Activated CD8-positive, alpha-beta memory T cell treated with anti-CD3 and anti-CD28 coated beads, Interleukin-2, amount 10 ng/mL, durations not matched to agents 7 days and 5 days (primary cell): Measurements from ENCODE around the gene CUL4B. TPM values are rescaled to one million over a fixed set of nuclear protein-coding genes. Genes with fewer than 3 reads are reported as not detected.
"Not testable (repeated sequence)": the region's sequence is repeated elsewhere in the genome, so short reads cannot be mapped to it uniquely, and the experiment has no call there.

Experiments used
- ATAC-seq: fragments of 150-1000 bp; cut with Tn5 transposase; one replicate; pipeline ENCODE4 v1.10.0; 2021; ENCODE audit warnings: moderate library complexity
- CTCF ChIA-PET: fragments of 350-600 bp; sonication (Branson Sonifier 250); formaldehyde crosslinking; loops from one replicate; lab custom pipeline; 2021; ENCODE audit warnings: antibody characterized with exemption; lab: Charles Lee
- DNase-seq: peaks from one replicate; pipeline ENCODE4 v3.0.0-alpha.2; 2020
- H3K27ac Mint-ChIP-seq: one replicate; pipeline ENCODE4 v1.8.0; 2021; ENCODE audit warnings: mild to moderate bottlenecking, mixed read lengths
- H3K27me3 Mint-ChIP-seq: one replicate; pipeline ENCODE4 v1.8.0; 2021; ENCODE audit warnings: mixed read lengths
- H3K36me3 Mint-ChIP-seq: one replicate; pipeline ENCODE4 v1.8.0; 2021; ENCODE audit warnings: mild to moderate bottlenecking, mixed read lengths
- H3K4me1 Mint-ChIP-seq: one replicate; pipeline ENCODE4 v1.8.0; 2021; ENCODE audit warnings: mixed read lengths
- H3K4me3 Mint-ChIP-seq: one replicate; pipeline ENCODE4 v1.8.0; 2021; ENCODE audit warnings: mild to moderate bottlenecking, moderate library complexity, mixed read lengths
- H3K9me3 Mint-ChIP-seq: one replicate; pipeline ENCODE4 v1.8.0; 2022; ENCODE audit warnings: low read depth, mixed read lengths
- total RNA-seq, 2 experiments: library from RNA; stranded (reverse); gene quantifications; one replicate each; pipeline ENCODE4 v1.2.3, GENCODE V29; 2021

CUL4B gene
- total RNA-seq, 2 experiments from 2014 or later: 31.1 to 32.9 TPM

- Mint-ChIP-seq H3K4me1 (no peaks in the 10 kb centered on the region), H3K9me3 (no peaks in the 10 kb centered on the region), H3K27me3 (peaks cover 8% of the 10 kb centered on the region), H3K36me3 (no peaks in the 10 kb centered on the region), H3K4me3 (no peak overlapping the region), H3K27ac (no peak overlapping the region)
- no peak for ATAC-seq
- no peak for DNase-seq
- CTCF ChIA-PET: no interaction called here
Observed at GRCh38 chrX:120504569-120504968, 56.2 kb downstream of the CUL4B start.

- H3K27ac Mint-ChIP-seq: no peak overlapping the region
- H3K36me3 Mint-ChIP-seq: peaks cover 2% of the 10 kb centered on the region
- CTCF ChIA-PET: interaction anchor here (1.2 kb wide), 1 partner anchor 13 kb away, joined by 3 read pairs; no protein-coding TSS in a partner anchor
- H3K27me3 Mint-ChIP-seq: peaks cover 8% of the 10 kb centered on the region
- peaks cover 5% of the 10 kb centered on the region for H3K4me1 Mint-ChIP-seq
- no peak overlapping the region for H3K4me3 Mint-ChIP-seq
- DNase-seq: no peak
- ATAC-seq: no peak
- no peaks in the 10 kb centered on the region for H3K9me3 Mint-ChIP-seq
Observed at GRCh38 chrX:120499301-120500072, 61.3 kb downstream of the CUL4B start.

GRCh38 chrX:120490119-120490518 lies 70.6 kb downstream of the CUL4B start:
- ATAC-seq, H3K36me3 Mint-ChIP-seq, H3K4me3 Mint-ChIP-seq, H3K27ac Mint-ChIP-seq, H3K27me3 Mint-ChIP-seq, CTCF ChIA-PET, H3K9me3 Mint-ChIP-seq, DNase-seq: not testable (repeated sequence)
- peaks cover 27% of the 10 kb centered on the region for H3K4me1 Mint-ChIP-seq

GRCh38 chrX:120486786-120487185 lies 74.0 kb downstream of the CUL4B start:
- ATAC-seq (no peak), DNase-seq (no peak)
- peaks cover 28% of the 10 kb centered on the region for H3K4me1 Mint-ChIP-seq
- H3K36me3 Mint-ChIP-seq: peaks cover 4% of the 10 kb centered on the region
- H3K4me3 Mint-ChIP-seq: no peak overlapping the region
- H3K27ac Mint-ChIP-seq: peak overlapping the region; percentile 61
- CTCF ChIA-PET: interaction anchor here (1.0 to 1.5 kb wide), 4 partner anchors 11 to 30 kb away, joined by 3 to 5 read pairs (median 3); no protein-coding TSS in a partner anchor
- no peaks in the 10 kb centered on the region for H3K27me3 Mint-ChIP-seq
- H3K9me3 Mint-ChIP-seq: no peaks in the 10 kb centered on the region

GRCh38 chrX:120485638-120486520 lies 74.9 kb downstream of the CUL4B start:
- peaks cover 4% of the 10 kb centered on the region for H3K36me3 Mint-ChIP-seq
- CTCF ChIA-PET: interaction anchor here (0.7 to 1.5 kb wide), 9 partner anchors 9 to 235 kb away, joined by 3 to 5 read pairs (median 3); partner anchors contain the start of gene ZBTB33

GRCh38 chrX:120485315-120485637 lies 75.5 kb downstream of the CUL4B start:
- peak overlapping the region; percentile 92 for H3K27ac Mint-ChIP-seq
- H3K4me1 Mint-ChIP-seq: peaks cover 28% of the 10 kb centered on the region
- no peaks in the 10 kb centered on the region for H3K9me3 Mint-ChIP-seq
- ATAC-seq: peak; percentile 2
- CTCF ChIA-PET: interaction anchor here (0.9 to 1.3 kb wide), 3 partner anchors 9 to 176 kb away, joined by 3 read pairs; no protein-coding TSS in a partner anchor
- no peaks in the 10 kb centered on the region for H3K27me3 Mint-ChIP-seq
- H3K4me3 Mint-ChIP-seq: peak overlapping the region; percentile 71
- peaks cover 4% of the 10 kb centered on the region for H3K36me3 Mint-ChIP-seq
- no peak for DNase-seq

More at GRCh38 chrX:120485638-120486520, 74.9 kb downstream of the CUL4B start:
- H3K27ac Mint-ChIP-seq: peak overlapping the region; percentile 92
- no peaks in the 10 kb centered on the region for H3K9me3 Mint-ChIP-seq
- ATAC-seq (peak; percentile 87), DNase-seq (peak; percentile 79)
- H3K4me3 Mint-ChIP-seq: peak overlapping the region; percentile 71
- peaks cover 28% of the 10 kb centered on the region for H3K4me1 Mint-ChIP-seq
- H3K27me3 Mint-ChIP-seq: no peaks in the 10 kb centered on the region

GRCh38 chrX:120477453-120477852 lies 83.3 kb downstream of the CUL4B start:
- H3K4me3 Mint-ChIP-seq: no peak overlapping the region
- CTCF ChIA-PET: interaction anchor here (1.2 to 1.3 kb wide), 3 partner anchors 8 to 101 kb away, joined by 3 read pairs; no protein-coding TSS in a partner anchor
- no peak overlapping the region for H3K27ac Mint-ChIP-seq
- H3K36me3 Mint-ChIP-seq: no peaks in the 10 kb centered on the region
- DNase-seq (no peak), ATAC-seq (no peak)
- no peaks in the 10 kb centered on the region for H3K9me3 Mint-ChIP-seq
- no peaks in the 10 kb centered on the region for H3K4me1 Mint-ChIP-seq
- no peaks in the 10 kb centered on the region for H3K27me3 Mint-ChIP-seq

GRCh38 chrX:120476714-120477113 lies 84.0 kb downstream of the CUL4B start:
- no peak overlapping the region for H3K4me3 Mint-ChIP-seq
- no peaks in the 10 kb centered on the region for H3K9me3 Mint-ChIP-seq
- no peaks in the 10 kb centered on the region for H3K36me3 Mint-ChIP-seq

GRCh38 chrX:120475447-120475846 lies 85.3 kb downstream of the CUL4B start:
- H3K27me3 Mint-ChIP-seq, DNase-seq, H3K9me3 Mint-ChIP-seq, ATAC-seq, H3K4me1 Mint-ChIP-seq, H3K4me3 Mint-ChIP-seq, H3K27ac Mint-ChIP-seq, H3K36me3 Mint-ChIP-seq: not testable (repeated sequence)
- CTCF ChIA-PET: interaction anchor here (0.6 to 1.5 kb wide), 5 partner anchors 10 to 157 kb away, joined by 3 to 4 read pairs (median 3); no protein-coding TSS in a partner anchor

More at GRCh38 chrX:120476714-120477113, 84.0 kb downstream of the CUL4B start:
- CTCF ChIA-PET: interaction anchor here (1.2 to 1.3 kb wide), 4 partner anchors 9 to 100 kb away, joined by 3 read pairs; no protein-coding TSS in a partner anchor
- DNase-seq (no peak), ATAC-seq (no peak)
- H3K27me3 Mint-ChIP-seq: no peaks in the 10 kb centered on the region
- H3K4me1 Mint-ChIP-seq: no peaks in the 10 kb centered on the region
- no peak overlapping the region for H3K27ac Mint-ChIP-seq

Other genes with a start within 250 kb of the CUL4B start
- gene TMEM255A, start 249.5 kb downstream of the CUL4B start, total RNA-seq: under 1 TPM in 1 of 2 experiments, not detected in 1; 0.15 TPM
- gene ATP1B4, start 198.9 kb downstream of the CUL4B start, total RNA-seq: not detected
- 10 to 100 TPM; 41.2 to 44.7 TPM for gene LAMP2, start 91.7 kb downstream of the CUL4B start, total RNA-seq
- gene MCTS1, start 43.1 kb upstream of the CUL4B start, total RNA-seq: 10 to 100 TPM; 45.7 to 57.6 TPM
- gene C1GALT1C1, start 69.1 kb upstream of the CUL4B start, total RNA-seq: 10 to 100 TPM; 20.4 to 27.7 TPM